GM06990 (cell line): ENCODE data around the gene CA9.

Experiments used
- DNase-seq: peaks from one replicate; pipeline ENCODE4 v3.0.0-alpha.2; 2011; ENCODE audit not compliant: insufficient read length; ENCODE audit errors: extremely low read depth
- H3K27me3 ChIP-seq: replicated peaks from 2 replicates; pipeline ENCODE4 v1.6.0; 2011; ENCODE audit warnings: low read length; ENCODE audit not compliant: control insufficient read depth, insufficient read depth
- H3K36me3 ChIP-seq: 2 replicates; pipeline ENCODE4 v1.5.1; 2011; ENCODE audit warnings: low read length; ENCODE audit not compliant: control insufficient read depth, insufficient read depth
- H3K4me3 ChIP-seq: replicated peaks from 2 replicates; pipeline ENCODE4 v1.5.1; 2011; ENCODE audit warnings: low read depth, mild to moderate bottlenecking, control low read depth, low read length
- TF ChIP-seq, protein P1 (sequence below): IDR thresholded peaks from 2 replicates; pipeline ENCODE4 v1.5.1; 2011; ENCODE audit warnings: low read length, control low read depth, mild to moderate bottlenecking, inconsistent platforms; ENCODE audit not compliant: insufficient read depth, poor library complexity, severe bottlenecking

Gene CA9

DNA sequence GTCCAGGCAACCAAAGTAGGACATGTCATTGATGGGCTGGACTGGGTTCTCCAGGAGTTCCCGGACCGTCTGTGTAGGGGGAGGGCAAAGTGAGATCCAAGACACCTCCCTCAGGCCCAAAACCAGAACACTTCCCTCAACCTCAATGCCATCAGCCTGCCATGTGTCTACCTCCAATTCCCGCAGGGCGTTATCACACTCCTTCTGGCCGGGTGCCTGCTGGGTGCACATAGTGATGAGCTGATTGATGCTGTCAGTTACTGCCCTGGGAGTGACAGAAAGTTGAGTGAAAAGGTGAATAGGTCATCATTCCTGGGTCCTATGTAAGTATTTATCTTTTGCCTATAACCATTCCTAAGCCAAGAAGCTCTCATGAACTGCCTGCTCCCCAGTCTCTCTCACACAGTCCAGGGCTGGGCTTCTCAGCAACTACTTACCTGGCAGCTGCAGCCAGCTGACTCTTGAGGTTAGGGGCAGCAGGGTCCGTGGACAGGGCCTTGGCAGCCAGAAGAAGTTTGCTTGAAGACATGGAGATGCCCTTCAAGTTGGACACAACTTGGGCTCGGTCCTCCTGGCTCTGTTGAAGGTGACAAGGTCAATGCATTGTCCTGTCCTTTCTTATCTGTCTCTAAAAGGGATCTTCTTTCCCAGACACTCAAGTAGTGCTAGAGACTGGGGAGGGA lies 37.2 kb downstream of the CA9 start:
- TF ChIP-seq, protein P1, sequence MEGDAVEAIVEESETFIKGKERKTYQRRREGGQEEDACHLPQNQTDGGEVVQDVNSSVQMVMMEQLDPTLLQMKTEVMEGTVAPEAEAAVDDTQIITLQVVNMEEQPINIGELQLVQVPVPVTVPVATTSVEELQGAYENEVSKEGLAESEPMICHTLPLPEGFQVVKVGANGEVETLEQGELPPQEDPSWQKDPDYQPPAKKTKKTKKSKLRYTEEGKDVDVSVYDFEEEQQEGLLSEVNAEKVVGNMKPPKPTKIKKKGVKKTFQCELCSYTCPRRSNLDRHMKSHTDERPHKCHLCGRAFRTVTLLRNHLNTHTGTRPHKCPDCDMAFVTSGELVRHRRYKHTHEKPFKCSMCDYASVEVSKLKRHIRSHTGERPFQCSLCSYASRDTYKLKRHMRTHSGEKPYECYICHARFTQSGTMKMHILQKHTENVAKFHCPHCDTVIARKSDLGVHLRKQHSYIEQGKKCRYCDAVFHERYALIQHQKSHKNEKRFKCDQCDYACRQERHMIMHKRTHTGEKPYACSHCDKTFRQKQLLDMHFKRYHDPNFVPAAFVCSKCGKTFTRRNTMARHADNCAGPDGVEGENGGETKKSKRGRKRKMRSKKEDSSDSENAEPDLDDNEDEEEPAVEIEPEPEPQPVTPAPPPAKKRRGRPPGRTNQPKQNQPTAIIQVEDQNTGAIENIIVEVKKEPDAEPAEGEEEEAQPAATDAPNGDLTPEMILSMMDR: no peak
- no peak for DNase-seq
- Histone ChIP-seq H3K27me3 (no peaks in the 10 kb centered on the region), H3K4me3 (no peak overlapping the region), H3K36me3 (peaks cover 64% of the 10 kb centered on the region)

DNA sequence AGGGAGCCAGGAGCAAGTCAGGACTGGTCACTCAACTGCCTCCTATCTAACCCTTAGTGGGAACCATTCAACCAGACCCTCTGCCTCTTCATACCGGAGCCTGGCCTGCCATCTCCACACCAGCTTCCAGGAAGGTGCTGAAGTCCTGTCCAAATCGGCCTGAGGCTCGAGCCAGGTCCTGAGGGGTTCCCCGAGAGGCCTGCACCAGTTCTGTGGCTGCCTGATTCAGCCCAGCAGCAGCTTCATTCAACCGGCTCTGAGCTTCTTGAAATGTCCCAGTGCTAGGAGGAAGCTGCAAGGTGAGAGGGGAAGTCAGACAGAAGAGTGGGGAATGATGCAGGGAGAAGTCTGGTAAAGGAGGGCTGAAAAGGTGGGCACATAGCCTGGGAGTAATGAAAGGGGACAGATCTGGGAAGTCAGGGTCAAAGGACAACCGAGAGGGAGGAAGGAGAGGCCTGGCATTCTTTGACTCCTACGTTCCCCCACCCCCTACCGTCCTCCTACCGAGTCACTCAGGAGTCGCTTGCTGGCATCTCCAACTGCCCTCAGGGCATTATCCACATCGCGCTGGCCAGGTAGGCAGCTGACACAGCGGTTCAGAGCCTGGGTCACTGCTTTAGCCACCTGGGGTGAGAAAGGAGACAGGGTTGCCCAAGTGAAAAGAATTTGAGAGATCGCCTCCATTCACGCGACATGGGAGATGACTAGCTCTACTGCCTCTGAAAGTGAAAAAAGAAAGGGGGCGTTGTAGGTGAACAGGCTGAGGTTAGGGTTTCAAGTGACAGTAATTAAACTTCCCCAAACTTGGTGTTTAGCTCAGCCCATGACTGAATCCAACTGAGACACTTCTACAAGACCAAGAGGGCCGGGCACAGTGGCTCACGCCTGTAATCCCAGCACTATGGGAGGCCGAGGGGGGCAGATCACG lies 38.0 kb downstream of the CA9 start:
- peaks cover 58% of the 10 kb centered on the region for H3K36me3 ChIP-seq
- no peak for DNase-seq
- TF ChIP-seq, protein P1: peak; percentile 2

DNA sequence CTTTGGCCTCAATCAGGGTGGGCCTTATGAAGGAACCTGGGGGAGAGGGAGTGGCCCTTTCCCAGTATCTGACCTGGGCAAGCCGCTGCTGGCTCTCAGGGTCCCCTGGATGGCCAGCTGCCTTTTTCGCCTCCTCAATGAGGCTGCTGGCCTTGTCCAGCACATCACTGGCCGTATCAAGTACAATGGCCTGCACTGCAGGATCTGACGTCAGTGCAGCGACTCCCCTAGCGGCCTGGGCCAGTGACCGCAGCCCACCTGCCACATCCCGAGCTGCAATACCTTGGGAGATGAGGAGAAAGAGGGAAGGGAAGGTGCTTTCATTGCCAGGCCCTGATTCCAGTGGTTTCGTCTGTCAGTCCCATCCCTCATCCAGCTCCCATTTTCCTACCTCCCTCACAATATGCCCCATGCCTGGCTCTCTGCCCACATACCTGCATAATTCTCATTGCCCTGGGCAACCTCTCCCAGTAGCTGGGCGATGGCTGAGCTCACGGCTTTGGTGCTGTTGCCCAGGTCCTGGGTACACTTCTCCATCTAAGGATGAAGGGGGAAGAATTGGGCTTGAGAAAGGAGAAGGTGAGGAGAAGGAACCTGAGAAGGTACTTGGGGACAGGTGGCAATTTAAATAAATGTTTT lies 39.2 kb downstream of the CA9 start:
- no peak for DNase-seq
- no peak overlapping the region for H3K4me3 ChIP-seq
- no peaks in the 10 kb centered on the region for H3K27me3 ChIP-seq
- TF ChIP-seq, protein P1: no peak
- peaks cover 58% of the 10 kb centered on the region for H3K36me3 ChIP-seq

More for the DNA sequence above, 38.0 kb downstream of the CA9 start:
- H3K4me3 ChIP-seq: no peak overlapping the region
- no peaks in the 10 kb centered on the region for H3K27me3 ChIP-seq

DNA sequence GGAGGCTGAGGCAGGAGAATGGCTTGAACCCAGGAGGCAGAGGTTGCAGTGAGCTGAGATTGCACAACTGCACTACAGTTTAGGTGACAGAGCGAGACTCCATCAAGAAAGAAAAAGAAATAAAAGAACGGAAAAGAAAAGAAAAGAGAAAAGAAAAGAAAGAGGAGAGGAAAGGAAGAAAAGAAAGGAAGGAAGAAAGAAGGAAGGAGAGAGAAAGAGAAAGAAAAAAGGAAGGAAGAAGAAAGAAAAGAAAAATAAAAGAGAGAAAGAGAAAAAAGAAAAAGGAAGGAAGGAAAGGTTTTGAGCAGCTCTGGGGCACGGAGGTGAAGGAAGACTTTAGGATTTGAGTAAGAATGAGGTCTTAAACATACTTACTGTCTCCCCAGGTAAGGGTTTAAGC lies 39.9 kb downstream of the CA9 start:
- Histone ChIP-seq H3K36me3 (peaks cover 60% of the 10 kb centered on the region), H3K4me3 (no peak overlapping the region), H3K27me3 (no peaks in the 10 kb centered on the region)
- TF ChIP-seq, protein P1: no peak
- DNase-seq: no peak

DNA sequence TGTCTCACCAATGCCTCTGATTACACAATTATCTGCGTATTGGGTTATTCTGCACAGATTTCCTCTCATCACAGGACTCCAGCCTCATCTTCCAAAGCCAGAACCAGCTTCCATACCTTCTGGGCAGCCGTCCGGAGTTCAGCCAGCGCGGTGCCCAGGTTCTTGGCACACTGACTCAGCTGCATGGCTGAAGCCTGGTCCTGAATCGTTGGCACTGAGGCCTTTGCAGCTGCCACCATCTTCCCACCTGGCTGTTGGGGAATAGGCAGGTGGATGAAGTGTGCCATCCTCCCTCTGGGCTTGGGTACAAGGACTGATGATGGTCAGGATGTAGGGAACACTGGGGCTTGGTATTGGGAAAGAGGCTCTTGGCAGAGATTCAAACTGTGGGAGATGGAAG lies 40.4 kb downstream of the CA9 start:
- no peak for DNase-seq
- no peaks in the 10 kb centered on the region for H3K27me3 ChIP-seq
- no peak overlapping the region for H3K4me3 ChIP-seq
- TF ChIP-seq, protein P1: no peak
- peaks cover 65% of the 10 kb centered on the region for H3K36me3 ChIP-seq
